NCI-H82 treated with DMSO at 0.1 percent for 48 hours (cell line): ENCODE measurements around the gene ZNF408.
"Not testable (repeated sequence)": the region's sequence is repeated elsewhere in the genome, so short reads cannot be mapped to it uniquely, and the experiment has no call there.

Experiments
- DNase-seq: peaks from one replicate; lab custom pipeline; 2025; ENCODE audit not compliant: unreplicated experiment; lab: John Stamatoyannopoulos, UW

The ZNF408 gene

DNA sequence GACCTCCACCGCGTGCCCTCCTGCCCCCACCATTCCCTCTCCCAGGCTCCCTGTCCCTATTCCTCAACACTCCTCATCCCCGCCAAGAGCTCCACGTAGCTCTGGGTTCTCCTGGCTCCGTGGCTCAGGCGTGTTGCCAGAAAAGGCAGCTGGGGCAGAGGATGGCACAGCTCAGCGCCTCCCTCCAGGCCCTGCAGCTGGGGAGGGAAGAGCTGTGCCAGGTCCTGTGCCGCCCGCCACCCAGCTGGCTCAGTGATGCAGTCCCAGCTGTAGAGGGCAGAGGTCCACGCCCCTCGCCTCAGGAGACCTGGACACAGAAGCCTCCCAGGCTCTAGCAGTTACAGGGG is 4.6 kb upstream of the ZNF408 start:
- DNase-seq = no peak

DNA sequence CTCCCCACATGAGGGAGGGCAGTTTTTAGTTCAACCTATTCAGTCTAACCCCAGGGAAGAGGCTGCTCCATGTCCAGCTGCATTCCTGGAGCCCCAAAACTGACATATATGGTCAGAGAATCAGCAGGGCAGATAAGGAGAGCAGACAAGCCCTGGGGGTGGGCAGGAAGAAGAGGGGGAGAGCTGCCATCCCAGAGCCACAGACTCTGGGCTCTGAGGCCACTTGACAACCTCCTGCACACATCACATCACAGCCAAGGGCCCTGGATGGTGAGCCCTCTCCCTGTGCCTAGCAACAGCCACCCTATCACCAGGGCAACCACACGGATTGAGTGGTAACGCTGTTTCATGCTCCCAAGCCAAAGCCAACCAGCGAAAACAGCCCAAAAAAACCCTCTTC is 3.5 kb upstream of the ZNF408 start:
- DNase-seq = no peak

DNA sequence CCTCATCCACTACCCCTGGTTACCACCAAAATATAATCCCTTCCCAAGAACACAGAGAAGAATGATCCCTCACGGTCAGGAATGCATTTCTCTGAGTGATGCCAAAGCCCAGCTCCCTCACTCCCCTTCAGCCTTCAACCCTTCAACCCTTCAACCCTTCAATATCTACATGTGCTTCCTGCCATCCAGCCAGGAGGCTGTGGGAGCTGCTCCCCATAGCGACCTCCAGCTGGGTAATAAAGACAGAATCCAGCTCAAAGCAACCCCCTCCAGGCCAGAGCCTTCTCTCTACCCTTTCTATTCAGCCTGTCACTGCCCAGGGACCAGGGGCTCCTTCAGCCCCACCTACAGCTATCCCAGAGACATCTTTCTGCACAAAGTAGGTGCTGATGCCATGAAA is 3.1 kb upstream of the ZNF408 start:
- DNase-seq = no peak

DNA sequence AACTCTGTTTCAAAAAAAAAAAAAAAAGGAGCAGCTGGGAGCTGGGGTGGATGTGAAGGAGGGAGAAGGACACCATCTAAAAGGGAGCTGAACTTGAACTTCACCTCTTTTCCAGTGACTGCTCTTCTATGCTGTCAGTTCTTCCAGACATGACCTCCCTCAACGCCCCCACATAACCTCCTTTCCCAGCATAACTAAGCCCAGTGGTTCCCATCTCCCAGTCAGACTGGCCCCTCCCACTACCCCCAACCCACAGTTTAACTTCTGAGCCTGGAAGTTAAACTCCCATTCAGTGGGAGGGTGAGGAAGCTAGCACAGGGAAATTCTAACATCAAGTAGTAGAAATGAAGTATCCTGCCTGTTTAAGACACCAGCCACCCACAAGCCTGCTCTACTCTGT is 2.2 kb upstream of the ZNF408 start:
- no peak for DNase-seq

GRCh38 chr11:46701078-46701654 is 335 bp downstream of the ZNF408 start:
- DNase-seq = no peak

GRCh38 chr11:46705070-46705688 is 4.3 kb downstream of the ZNF408 start:
- no peak for DNase-seq

DNA sequence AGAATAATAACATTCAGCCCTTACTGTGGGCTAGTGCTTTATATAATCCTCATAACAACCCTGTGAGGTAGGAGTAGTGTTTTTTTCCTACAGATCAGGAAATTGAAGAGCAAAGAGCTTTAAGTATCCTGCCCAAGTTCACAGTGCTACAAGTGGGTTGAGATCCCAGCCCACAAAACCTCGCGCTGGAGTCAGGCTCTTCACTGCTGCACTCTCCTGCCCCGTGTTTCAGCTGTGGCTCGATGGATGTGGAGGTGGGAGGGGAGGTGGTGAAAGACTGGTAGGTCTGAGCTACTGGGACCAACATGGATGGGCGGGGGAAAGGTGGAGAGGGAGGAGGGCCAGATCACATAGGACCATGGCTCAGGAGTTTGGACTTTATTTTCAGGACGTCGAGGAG is 6.1 kb downstream of the ZNF408 start:
- no peak for DNase-seq

GRCh38 chr11:46709351-46709750 is 8.5 kb downstream of the ZNF408 start:
- DNase-seq = not testable (repeated sequence)

- DNase-seq = no peak
Observed at GRCh38 chr11:46710821-46711269, 10.0 kb downstream of the ZNF408 start.

- no peak for DNase-seq
Observed at GRCh38 chr11:46711303-46711702, 10.5 kb downstream of the ZNF408 start.

DNA sequence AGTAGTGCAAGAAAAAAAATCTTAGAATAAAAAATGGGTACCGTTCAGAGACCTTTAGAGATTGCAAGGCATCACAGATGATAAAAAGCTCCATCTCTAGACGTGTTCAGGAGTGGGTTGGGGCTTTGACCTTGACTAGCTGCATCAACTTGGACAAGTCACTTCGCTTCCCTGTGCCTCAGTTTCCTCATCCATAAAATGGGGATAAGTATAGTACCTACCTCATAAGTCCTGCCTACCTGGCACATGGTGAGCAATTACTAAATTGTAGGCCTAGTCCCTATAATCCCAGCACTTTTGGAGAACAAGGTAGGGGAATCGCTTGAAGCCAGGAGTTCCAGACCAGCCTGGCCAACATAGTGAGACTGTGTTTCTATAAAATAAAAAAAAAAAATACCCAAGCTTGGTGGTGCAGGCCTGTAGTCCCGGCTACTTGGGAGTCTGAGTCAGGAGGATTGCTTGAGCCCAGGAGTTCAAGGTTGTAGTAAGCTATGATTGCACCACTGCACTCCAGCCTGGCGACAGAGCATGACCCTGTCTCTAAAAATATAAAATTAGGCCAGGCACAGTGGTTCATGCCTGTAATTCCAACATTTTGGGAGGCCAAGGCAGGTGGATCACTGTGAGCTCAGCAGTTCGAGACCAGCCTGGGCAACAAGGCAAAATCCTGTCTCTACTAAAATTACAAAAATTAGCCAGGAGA is 12.2 kb downstream of the ZNF408 start:
- DNase-seq = no peak

DNA sequence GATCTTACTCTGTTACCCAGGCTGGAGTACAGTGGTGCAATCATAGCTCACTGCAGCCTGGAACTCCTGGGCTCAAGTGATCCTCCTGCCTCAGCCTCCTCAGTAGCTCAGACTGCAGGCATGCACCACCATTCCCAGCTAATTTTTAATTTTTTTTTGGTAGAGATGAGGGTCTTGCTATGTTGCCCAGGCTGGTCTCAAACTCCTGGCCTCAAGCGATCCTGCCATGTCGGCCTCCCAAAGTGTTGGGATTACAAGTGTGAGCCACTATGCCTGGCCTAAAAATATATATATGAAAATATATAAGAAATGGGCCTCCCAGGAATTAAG is 17.0 kb downstream of the ZNF408 start:
- not testable (repeated sequence) for DNase-seq

DNA sequence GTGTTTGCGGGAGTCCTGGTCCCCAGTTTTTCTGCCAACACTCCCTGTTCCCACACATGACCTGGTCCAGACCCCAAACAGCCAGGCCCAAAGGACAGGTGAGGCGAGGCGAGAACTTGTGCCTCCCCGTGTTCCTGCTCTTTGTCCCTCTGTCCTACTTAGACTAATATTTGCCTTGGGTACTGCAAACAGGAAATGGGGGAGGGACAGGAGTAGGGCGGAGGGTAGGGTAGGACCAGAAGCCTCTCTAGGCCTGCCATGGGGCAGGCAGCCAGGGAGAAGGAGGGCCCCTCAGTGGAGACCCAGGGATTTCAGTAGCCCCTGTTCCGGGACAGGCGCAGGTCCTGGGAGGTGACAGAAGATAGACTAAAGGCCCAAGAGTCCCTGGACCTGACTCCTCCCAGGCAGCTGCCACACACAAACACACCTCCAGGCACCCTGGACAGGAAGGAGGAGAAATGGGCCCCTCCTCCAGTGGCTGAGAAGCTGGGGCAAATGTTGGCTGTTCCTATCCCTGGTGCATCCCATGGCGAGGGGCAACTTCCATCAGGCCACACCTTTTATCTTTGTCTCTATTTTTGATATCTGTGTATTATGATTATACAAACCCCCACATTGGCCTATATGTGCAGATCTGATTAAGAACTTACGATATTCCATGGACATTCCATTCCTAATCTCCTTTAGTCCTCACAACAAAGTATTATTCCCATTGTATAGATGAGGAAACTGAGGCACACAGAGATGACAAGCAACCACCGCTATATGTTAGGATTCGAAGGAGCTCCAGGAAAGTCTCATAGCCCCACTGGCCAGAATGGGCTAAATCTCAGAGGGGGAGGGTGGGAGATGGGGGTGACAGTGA is 17.6 kb downstream of the ZNF408 start:
- DNase-seq = no peak

DNA sequence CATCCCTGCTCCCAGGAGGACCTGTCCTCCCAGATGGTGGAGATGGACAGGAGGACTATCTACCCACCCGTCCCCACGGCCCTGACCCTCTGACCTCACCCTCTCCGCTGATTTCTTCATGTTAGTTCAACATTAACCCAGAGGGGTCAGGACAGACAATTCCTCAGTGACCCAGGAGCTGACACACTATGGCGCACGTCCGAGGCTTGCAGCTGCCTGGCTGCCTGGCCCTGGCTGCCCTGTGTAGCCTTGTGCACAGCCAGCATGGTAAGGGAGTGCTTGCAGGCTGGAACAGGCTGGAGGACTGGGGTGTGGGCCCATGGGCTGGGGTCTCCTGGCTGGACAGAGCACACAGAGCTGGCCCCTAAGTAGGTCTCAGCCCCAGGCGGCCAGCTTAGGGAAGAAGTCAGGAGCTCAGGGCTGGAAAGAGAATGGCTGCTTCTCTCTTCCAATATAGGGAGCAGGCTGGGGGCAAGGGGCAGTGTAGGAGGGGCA is 18.3 kb downstream of the ZNF408 start, which contains the start of gene F2:
TSS of gene F2 (plus strand) at position 166 of the 495 bp plus-strand sequence. CDS start at position 189, 23 bp downstream.
- no peak for DNase-seq

GRCh38 chr11:46719543-46720218 is 18.9 kb downstream of the ZNF408 start:
- DNase-seq = no peak

GRCh38 chr11:46721286-46721685 is 20.5 kb downstream of the ZNF408 start:
- no peak for DNase-seq

GRCh38 chr11:46722566-46723358 is 21.9 kb downstream of the ZNF408 start:
- DNase-seq = no peak

GRCh38 chr11:46723359-46723680 is 22.5 kb downstream of the ZNF408 start:
- DNase-seq = no peak

- DNase-seq = no peak
Observed at GRCh38 chr11:46724088-46724487, 23.3 kb downstream of the ZNF408 start.
